ENCODE measurements around the gene RTKN.

The RTKN gene

GRCh38 chr2:74379851-74380789, 61.6 kb downstream of the RTKN start, which contains the start of gene DCTN1:
Gene DCTN1 (minus strand): TSS chr2:74380311. CDS start chr2:74380037, 274 bp downstream.
- no peak for DNase-seq (ENCODE audit: low read depth, low spot score)

GRCh38 chr2:74378007-74378406, 63.7 kb downstream of the RTKN start:
- no peak for DNase-seq (ENCODE audit: low read depth, low spot score)

GRCh38 chr2:74375838-74376237, 65.9 kb downstream of the RTKN start:
- no peak for DNase-seq (ENCODE audit: low read depth, low spot score)
